ENCODE results near the gene EMC1. TPM values are rescaled to one million over a fixed set of nuclear protein-coding genes. Genes with fewer than 3 reads are reported as not detected.

EMC1 gene
- polyA plus RNA-seq, 3 donors: 14.7 to 27.1 (median 18.5) TPM

- 75% methylated on average over 3 of the region's 8 CpGs for WGBS (ENCODE audit: insufficient coverage)
- Histone ChIP-seq H3K4me3 (replicated peaks in 1 of 3; ENCODE audit: low read depth in 2 of 3, low read length in 3 of 3) (no peak overlapping the region), H3K4me1 (ENCODE audit: control insufficient read depth in 1 of 2, insufficient read depth in 2 of 2, low read length in 2 of 2) (peaks cover 6 to 11% of the 10 kb centered on the region in 2 donors), H3K79me2 (ENCODE audit: insufficient read depth, low read length) (no peaks in the 10 kb centered on the region), H3K9ac (ENCODE audit: insufficient read depth, low read length, poor library complexity, severe bottlenecking) (no peak overlapping the region), H3K9me3 (replicated peaks in 1 of 2; ENCODE audit: control insufficient read depth in 1 of 2, insufficient read depth in 1 of 2, low read length in 2 of 2) (no peaks in the 10 kb centered on the region), H3K36me3 (replicated peaks in 1 of 2; ENCODE audit: control insufficient read depth in 1 of 2, insufficient read depth in 2 of 2, low read length in 2 of 2) (no peaks in the 10 kb centered on the region), H3K27me3 (ENCODE audit: control insufficient read depth in 2 of 2, insufficient read depth in 2 of 2, low read length in 2 of 2) (peaks cover 6 to 17% of the 10 kb centered on the region in 2 donors), H3K4me2 (replicated peaks; ENCODE audit: extremely low read depth, low read length, poor library complexity, severe bottlenecking) (no peak overlapping the region), H2AFZ (ENCODE audit: insufficient read depth, low read depth, low read length, poor library complexity, severe bottlenecking) (no peak overlapping the region), H4K20me1 (ENCODE audit: insufficient read depth, low read length) (no peaks in the 10 kb centered on the region), H3K27ac (ENCODE audit: low read depth in 1 of 2, low read length in 2 of 2) (no peak overlapping the region)
- DNase-seq: no peak
- H3K9me3 Mint-ChIP-seq: peaks cover 0 to 5% (median 2%) of the 10 kb centered on the region in 7 donors
- no peak overlapping the region for H3K27ac Mint-ChIP-seq
- H3K4me1 Mint-ChIP-seq: peaks cover 11% of the 10 kb centered on the region
- TF ChIP-seq, protein P1, sequence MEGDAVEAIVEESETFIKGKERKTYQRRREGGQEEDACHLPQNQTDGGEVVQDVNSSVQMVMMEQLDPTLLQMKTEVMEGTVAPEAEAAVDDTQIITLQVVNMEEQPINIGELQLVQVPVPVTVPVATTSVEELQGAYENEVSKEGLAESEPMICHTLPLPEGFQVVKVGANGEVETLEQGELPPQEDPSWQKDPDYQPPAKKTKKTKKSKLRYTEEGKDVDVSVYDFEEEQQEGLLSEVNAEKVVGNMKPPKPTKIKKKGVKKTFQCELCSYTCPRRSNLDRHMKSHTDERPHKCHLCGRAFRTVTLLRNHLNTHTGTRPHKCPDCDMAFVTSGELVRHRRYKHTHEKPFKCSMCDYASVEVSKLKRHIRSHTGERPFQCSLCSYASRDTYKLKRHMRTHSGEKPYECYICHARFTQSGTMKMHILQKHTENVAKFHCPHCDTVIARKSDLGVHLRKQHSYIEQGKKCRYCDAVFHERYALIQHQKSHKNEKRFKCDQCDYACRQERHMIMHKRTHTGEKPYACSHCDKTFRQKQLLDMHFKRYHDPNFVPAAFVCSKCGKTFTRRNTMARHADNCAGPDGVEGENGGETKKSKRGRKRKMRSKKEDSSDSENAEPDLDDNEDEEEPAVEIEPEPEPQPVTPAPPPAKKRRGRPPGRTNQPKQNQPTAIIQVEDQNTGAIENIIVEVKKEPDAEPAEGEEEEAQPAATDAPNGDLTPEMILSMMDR (IDR thresholded peaks at IDR 0.05): no peak
- peaks cover 13 to 22% (median 20%) of the 10 kb centered on the region in 3 donors for H3K27me3 Mint-ChIP-seq (ENCODE audit: low read depth in 3 of 3)
- peaks cover 0 to 8% of the 10 kb centered on the region in 2 donors for H3K36me3 Mint-ChIP-seq
- no peak overlapping the region for H3K4me3 Mint-ChIP-seq
- intact Hi-C loops (cut with micrococcal nuclease): no loop called here
These were observed 33.6 kb upstream of the EMC1 start for GRCh38 chr1:19284881-19285280.

- H3K36me3 ChIP-seq (replicated peaks in 1 of 2; ENCODE audit: control insufficient read depth in 1 of 2, insufficient read depth in 2 of 2, low read length in 2 of 2): no peaks in the 10 kb centered on the region
- no peak overlapping the region for H3K27ac ChIP-seq (ENCODE audit: low read depth in 1 of 2, low read length in 2 of 2)
- peaks cover 0 to 5% (median 2%) of the 10 kb centered on the region in 7 donors for H3K9me3 Mint-ChIP-seq
- H3K4me1 ChIP-seq (ENCODE audit: control insufficient read depth in 1 of 2, insufficient read depth in 2 of 2, low read length in 2 of 2): peaks cover 2 to 8% of the 10 kb centered on the region in 2 donors
- no peak overlapping the region for H3K4me3 Mint-ChIP-seq
- H3K27ac Mint-ChIP-seq: no peak overlapping the region
- no peaks in the 10 kb centered on the region for H3K79me2 ChIP-seq (ENCODE audit: insufficient read depth, low read length)
- WGBS (ENCODE audit: insufficient coverage): 100% methylated on average over 2 of the region's 9 CpGs
- no peak for DNase-seq
- peaks cover 8 to 12% (median 11%) of the 10 kb centered on the region in 3 donors for H3K27me3 Mint-ChIP-seq (ENCODE audit: low read depth in 3 of 3)
- no peaks in the 10 kb centered on the region for H4K20me1 ChIP-seq (ENCODE audit: insufficient read depth, low read length)
- peaks cover 6% of the 10 kb centered on the region for H3K4me1 Mint-ChIP-seq
- H3K9ac ChIP-seq (ENCODE audit: insufficient read depth, low read length, poor library complexity, severe bottlenecking): no peak overlapping the region
- no peak overlapping the region for H3K4me2 ChIP-seq (replicated peaks; ENCODE audit: extremely low read depth, low read length, poor library complexity, severe bottlenecking)
- no peak overlapping the region for H3K4me3 ChIP-seq (replicated peaks in 1 of 3; ENCODE audit: low read depth in 2 of 3, low read length in 3 of 3)
- TF ChIP-seq, protein P1 (IDR thresholded peaks at IDR 0.05): no peak
- intact Hi-C loops (cut with micrococcal nuclease): no loop called here
- no peaks in the 10 kb centered on the region for H3K9me3 ChIP-seq (replicated peaks in 1 of 2; ENCODE audit: control insufficient read depth in 1 of 2, insufficient read depth in 1 of 2, low read length in 2 of 2)
- peaks cover 0 to 8% of the 10 kb centered on the region in 2 donors for H3K27me3 ChIP-seq (ENCODE audit: control insufficient read depth in 2 of 2, insufficient read depth in 2 of 2, low read length in 2 of 2)
- no peak overlapping the region for H2AFZ ChIP-seq (ENCODE audit: insufficient read depth, low read depth, low read length, poor library complexity, severe bottlenecking)
- peaks cover 0 to 8% of the 10 kb centered on the region in 2 donors for H3K36me3 Mint-ChIP-seq
These were observed 32.6 kb upstream of the EMC1 start for GRCh38 chr1:19283891-19284290.

Data from CD14-positive monocyte (primary cell).